ENCODE measurements around the gene BICRAL.
"Not testable (repeated sequence)": the region's sequence is repeated elsewhere in the genome, so short reads cannot be mapped to it uniquely, and the experiment has no call there.

Gene BICRAL

DNA sequence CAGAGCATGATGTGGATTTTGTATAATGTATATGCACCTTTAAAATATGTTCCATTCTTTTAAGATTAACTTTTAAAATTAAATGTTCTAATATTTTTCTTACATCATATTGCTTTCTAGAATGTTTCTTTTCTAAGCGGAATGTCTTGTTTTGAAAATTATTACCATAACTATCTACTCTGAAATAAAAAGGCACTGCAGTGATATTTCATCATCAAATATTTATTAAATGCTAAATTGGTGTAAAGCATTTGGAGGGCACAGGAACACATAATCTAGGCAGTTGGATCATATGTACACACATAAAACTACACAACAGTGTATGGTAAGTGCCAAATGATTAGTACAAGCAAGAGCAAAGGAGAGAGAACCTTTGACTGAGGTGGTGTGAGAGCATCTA, 13.8 kb downstream of the BICRAL start:
- no peak for DNase-seq

DNA sequence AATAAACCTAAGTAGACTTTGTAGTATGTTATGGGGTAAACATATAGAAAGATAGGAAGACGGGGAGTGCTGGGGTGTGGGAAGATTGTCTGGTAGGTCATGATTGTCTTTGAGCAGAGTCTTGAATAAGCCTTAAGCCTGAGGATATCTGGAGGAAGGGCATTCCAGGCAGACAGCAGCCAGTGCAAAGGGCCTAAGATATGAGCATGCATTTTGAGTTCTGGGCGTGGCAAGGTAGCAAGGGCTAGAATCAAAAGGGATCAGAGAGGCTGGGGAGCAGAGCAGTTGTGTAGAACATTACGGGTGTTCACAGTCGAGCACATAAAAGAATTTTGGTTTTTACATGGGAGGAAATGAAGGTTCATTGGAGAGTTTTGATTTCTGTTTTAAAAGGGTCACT, 14.3 kb downstream of the BICRAL start:
- no peak for DNase-seq

DNA sequence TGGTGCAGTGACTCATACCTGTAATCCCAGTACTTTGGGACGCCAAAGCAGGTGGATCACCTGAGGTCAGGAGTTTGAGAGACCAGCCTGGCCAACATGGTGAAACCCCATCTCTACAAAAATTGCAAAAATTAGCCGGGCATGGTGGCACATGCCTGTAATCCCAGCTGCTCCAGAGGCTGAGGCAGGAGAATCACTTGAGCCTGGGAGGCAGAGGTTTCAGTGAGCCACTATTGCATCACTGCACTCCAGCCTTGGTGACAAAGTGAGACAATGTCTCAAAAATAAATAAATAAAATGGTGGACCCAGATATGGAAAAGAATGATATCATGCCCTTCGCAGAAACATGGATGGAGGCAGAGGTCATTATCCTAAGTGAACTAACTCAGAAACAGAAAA, 15.8 kb downstream of the BICRAL start:
- not testable (repeated sequence) for DNase-seq

DNA sequence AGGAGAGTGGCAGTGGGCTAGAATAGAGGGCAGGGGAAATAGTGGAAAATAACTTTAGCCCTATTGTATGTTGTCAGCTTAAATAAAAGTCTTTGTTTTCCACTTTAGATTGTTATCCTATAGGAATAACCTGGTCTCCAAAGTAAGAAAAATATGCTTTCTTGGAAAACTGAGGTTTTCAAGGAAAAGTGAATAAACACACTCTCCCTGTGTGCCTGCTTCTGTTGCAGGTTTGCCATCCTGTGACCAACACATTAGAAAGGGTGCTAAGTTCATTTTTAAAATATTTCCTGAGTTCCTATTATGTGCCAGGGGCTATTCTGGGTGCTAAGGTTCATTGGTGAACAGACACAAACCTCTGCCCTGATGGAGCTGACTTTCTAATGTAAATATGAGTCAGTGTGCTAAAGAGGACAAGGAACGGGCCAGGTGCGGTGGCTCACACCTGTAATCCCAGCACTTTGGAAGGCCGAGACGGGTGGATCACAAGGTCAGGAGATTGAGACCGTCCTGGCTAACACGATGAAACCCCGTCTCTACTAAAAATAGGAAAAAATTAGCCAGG, 23.5 kb downstream of the BICRAL start:
- no peak for DNase-seq

DNA sequence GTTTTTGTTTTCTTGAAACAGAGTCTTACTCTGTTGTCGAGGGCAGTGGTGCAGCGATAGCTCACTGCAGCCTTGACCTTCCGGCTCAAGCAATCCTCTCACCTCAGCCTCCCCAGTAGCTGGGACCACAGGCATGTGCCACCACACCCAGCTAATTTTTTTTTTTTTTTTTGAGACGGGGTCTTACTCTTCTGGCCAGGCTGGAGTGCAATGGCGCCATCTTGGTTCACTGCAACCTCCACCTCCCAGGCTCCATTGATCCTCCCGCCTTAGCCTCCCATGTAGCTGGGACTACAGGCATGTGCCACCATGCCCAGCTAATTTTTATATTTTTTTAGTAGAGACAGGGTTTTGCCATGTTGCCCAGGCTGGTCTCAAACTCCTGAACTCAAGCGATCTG, 24.5 kb downstream of the BICRAL start:
- not testable (repeated sequence) for DNase-seq

DNA sequence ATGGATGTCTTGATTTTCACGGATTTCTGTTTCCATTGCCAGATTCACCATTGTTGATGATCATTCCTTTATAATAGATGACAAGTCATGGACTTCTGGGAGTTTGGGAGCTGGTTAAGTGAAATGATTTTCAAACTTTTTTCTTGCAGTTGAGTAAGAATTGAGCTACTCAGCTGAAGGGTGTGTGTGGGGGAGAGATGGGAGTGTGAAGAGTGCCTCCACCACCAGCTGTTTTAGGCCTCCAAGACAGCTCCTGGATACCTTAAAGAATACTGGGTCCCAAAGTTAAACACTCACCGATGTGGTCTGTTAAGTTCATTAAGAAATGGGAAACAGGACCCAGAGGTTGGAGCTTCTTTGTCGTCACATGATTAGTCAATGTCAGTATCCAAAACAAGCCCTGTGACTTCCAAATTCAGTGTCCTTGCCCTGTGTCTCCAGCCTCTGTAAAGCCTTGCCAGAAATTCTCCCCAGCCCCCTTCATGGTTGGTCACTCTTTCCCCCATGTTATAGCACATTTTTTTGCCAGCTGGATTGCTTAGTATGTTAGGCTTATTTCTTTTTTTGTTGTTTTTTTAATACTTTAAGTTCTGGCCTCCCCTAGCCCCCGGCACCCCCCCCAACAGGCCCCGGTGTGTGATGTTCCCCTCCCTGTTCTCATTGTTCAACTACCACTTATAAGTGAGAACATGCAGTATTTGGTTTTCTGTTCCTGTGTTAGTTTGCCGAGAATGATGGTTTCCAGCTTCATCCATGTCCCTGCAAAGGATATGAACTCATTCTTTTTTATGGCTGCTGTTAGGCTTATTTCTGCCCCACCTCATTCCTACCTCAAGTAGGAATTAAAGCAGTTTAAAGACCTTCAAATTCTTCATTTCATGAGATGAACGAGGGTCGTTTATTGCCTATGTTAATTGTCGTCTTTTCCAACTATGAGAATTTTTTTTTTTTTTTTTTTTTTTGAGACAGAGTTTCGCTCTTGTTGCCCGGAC, 26.9 kb downstream of the BICRAL start:
- DNase-seq = no peak

DNA sequence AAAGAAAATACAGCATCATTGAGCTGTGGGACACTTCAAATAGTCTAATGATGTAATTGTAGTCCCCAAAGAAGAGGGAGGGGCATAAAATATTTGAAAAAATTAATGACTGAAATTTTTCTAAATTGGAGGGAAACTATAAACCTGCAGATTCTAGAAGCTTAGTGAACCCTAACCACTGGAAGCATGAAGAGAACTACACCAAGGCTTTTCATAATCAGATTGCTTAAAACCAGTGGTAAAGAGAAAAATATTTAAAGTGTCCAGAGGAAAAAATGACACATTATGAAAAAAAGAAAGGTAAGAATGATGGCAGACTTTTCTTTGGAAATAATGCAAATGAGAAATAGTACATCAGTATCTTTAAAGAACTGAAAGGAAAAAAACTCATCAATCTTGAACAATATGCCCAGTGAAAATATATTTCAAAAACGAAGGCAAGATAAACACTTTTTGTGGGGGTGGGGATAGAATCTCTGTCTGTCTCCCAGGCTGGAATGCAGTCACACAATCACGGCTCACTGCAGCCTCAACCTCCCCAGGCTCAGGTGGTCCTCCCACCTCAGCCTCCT, 31.3 kb downstream of the BICRAL start:
- no peak for DNase-seq

DNA sequence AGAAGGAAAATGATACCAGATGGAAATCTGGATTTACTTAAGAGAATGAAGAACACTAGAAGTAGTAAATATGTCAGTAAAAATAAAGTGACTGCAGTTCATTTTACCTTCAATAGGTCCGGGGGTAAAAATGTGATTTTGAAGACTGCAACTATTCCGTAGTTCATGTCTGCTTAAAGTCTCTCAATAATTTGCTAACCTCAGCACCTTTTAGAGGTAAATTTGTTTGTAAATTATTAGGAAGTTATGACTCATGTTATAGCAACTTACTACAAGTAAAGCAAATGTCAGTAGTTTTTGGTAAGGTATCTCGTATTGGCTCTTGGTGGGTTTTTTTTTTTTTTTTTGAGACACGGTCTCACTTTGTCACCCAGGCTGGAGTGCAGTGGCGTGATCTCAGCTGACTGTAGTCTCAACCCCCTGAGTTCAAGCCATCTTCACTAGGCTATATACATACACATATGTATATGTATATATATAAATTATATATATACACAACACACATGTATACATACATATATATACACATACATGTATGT, 32.1 kb downstream of the BICRAL start:
- DNase-seq = no peak

DNA sequence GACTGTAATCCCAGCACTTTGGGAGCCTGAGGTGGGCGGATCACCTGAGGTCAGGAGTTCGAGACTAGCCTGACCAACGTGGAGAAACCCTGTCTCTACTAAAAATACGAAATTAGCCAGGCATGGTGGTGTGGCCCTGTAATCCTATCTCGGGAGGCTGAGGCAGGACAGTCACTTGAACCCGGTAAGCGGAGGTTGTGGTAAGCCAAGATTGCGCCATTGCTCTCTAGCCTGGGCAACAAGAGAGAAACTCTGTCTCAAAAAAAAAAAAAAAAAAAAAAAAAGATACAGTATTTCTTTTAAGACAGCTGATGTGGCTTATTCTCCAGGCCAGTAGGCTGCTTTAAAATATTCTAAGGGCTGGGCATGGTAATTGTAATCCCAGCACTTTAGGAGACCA, 33.9 kb downstream of the BICRAL start:
- not testable (repeated sequence) for DNase-seq

DNA sequence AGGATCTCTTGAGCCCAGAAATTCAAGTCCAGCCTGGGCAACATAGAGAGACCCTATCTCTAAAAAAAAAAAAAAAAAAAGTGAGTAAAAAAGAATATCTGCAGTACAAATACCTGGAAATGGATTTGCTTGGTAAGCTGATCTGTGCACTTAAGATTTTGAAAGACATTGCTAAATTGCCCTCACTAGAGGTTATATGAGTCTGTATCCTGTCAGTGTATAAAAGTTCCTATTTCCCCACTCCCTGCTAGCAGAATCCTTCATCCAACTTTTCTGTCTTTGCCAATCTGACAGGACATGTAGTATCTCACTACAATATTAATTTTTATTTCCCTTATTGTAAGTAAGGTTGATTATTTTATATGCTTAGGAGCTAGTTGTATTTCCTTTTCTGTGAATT, 36.1 kb downstream of the BICRAL start:
- DNase-seq = no peak

DNA sequence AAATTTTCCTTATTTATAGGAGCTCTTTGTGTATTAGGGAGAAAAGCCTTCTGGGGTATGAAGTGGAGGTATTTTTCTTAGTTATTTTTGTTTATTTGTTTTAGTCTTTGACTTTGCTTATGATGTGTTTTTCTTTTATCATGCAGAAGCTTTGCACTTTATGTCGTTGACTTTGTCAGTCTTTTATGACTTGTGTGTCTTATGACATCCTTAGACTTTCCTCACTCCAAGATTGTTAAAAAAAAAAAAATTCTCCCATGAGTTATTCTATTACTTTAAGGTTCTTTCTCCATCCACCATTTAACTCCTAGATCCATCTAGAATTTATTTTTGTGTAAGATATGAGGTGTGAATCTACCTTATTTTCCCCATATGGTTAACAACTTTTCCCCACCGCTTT, 36.6 kb downstream of the BICRAL start:
- DNase-seq = no peak

DNA sequence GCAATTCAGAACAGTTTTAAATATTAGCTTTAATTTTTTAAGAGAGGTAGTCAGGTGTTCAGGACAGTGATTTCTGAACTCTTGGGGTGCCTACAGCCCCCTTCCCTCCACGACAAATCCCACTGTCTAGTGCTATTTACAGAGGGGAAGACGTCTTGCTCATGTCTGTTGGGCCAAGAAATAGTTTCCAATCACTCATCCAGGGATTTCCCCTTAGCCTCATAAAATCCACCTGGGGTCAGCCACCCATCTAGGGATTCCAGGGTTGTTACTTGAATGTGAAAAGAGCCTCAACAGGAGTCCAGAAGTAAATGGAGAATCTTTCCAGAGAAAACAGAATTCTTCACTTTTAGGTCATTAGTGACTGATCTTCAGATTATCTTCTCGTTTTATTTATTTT, 37.0 kb downstream of the BICRAL start:
- no peak for DNase-seq

DNA sequence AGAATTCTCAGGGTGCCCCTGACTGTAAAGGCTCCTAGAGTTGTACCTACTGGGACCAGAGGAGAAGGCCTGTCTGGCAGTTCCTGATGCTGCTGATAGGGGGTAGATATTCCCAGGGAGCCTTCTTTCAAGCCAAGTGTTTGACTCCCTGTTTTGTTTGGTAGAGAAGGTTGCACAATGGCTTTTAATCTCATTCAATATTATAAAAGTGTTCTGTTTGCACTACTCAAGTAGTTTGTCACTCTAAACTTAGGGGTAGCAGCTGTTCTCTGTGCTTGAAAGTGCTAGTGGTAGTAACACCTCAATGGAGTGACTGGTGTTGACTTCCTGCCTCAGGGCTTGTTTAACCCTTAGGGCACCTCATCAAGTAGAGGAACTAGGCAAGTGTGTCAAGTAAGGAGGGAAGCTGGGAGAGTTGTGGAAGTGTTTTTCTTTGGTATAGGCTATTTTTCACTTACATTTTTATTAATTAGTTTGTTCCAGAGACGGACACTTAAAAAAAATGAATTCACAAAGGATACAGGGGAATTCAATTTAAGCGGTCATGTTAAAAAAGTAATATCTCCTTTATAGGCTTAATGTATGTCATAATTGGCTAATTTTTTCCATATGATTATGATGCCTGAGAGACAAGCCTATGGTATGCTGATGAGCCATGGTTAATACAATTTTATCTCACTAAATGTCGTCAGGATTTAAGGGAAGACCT, 38.1 kb downstream of the BICRAL start:
- no peak for DNase-seq

DNA sequence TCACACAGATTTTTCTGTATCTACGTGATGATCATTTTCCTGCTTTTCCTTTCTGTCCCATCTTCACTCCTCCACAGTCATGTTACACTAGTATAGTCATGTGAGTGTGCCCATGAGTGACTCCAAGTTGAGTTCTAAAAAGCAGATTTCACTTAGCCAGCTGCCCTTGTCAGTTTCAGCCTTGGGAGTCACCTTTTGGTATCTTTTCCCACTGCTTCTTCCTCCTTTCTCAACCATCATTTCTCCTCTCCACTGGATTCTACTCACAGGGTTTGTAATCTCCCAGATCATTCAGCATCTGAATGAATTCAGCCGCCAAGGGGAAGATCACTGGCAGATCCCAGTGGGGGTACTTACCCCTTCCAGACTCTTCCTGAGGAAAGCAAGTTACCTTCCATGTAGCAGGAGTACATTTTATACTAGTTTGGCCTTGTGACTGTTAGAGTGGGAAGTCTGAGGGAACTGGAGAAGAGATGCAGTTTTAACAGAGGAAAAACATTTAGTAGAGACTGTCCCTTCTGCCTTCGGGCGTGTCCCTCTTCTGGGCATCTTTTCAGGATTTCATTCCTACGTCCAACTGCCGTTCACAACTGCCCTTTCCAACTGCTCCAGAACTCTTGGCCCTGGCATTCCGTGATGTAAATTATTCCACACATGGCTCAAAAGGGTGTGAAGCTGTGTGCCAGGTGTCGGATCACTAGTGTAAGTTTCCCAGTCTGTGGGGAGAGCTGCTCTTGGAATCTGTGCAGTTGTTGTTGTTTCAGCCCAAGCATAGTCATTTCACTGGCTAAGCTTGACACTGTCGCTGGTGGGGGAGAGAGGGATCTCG, 38.9 kb downstream of the BICRAL start:
- DNase-seq = no peak

DNA sequence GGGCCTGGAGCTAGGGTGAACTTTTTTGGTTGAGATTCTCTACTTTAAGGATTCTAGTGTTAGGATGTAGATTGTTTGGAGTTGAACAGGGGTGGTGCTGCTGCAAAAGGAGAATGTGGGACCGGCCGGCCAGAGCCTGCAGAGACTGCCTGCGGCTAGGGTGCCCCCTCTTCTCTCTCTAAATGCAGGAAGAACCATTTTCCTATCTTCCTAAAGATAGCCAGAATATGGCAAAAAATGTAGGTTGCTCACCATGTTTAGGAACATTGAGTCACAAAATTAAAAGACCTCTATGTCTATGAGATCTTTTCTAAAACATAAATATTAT, 39.5 kb downstream of the BICRAL start:
- no peak for DNase-seq

DNA sequence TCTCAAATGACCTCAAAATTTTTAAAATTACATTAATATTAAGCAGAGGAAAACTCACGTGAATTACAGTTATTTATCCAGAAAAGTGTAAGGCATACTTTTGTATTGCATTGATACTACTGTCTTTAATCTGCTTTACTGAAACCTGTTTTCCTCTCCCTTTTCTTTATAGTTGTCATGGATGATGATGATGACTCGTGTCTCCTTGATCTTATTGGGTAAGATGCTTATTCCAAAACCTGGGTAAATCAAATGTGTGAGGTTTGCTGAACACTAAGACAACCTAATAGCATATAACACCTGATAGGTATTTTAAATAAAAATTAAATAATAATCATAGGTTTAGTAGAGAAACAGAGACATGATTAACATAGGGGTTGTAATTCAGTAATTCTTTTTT, 40.0 kb downstream of the BICRAL start:
- DNase-seq = no peak

DNA sequence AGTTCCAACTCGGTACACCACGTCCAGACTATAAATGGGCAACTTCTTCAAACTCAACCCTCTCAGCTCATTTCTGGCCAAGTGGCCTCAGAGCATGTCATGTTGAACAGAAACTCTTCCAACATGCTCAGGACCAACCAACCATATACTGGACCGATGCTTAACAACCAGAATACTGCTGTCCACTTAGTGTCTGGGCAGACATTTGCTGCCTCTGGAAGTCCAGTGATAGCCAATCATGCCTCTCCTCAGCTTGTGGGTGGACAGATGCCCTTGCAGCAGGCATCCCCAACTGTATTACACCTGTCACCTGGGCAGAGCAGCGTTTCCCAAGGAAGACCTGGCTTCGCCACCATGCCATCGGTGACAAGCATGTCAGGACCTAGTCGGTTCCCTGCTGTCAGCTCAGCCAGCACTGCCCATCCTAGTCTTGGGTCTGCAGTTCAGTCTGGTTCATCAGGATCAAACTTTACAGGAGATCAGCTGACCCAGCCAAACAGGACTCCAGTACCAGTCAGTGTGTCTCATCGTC, 47.8 kb downstream of the BICRAL start:
- DNase-seq = no peak

DNA sequence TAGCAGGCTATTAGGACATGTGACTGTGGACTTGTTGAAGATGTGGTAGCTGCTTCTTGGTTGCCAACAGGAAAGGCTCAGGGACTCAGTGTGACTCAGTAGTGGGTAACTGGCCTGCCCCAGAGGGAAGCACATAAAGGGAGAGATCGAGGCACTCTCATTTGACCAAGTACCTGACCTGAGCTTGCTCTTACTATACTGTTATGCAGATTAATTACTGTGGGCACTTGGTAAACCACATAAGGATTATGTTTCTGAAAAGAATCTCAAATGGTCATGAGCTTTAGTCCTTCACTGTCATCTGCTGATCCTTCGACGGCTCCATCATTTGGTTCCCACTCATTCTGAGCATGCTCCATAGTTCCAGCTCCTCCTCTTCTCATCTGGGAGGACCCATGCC, 49.4 kb downstream of the BICRAL start:
- no peak for DNase-seq

DNA sequence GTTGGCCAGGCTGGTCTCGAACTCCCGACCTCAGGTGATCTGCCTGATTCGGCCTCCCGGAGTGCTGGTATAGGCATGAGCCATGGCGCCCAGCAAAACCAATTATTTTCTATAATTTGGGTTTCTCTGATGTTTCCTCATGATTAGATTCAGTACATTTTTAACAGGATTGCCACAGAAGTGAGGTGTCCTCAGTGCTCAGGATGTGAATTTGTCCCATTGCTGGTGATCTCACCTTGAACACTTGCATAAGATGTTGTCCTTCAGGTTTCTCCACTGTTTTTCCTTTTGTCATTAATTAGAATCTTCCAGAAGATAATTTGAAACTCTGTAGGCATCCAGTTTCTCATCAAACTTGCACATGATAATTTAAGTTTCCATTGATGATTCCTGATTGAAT, 52.2 kb downstream of the BICRAL start:
- DNase-seq = no peak

DNA sequence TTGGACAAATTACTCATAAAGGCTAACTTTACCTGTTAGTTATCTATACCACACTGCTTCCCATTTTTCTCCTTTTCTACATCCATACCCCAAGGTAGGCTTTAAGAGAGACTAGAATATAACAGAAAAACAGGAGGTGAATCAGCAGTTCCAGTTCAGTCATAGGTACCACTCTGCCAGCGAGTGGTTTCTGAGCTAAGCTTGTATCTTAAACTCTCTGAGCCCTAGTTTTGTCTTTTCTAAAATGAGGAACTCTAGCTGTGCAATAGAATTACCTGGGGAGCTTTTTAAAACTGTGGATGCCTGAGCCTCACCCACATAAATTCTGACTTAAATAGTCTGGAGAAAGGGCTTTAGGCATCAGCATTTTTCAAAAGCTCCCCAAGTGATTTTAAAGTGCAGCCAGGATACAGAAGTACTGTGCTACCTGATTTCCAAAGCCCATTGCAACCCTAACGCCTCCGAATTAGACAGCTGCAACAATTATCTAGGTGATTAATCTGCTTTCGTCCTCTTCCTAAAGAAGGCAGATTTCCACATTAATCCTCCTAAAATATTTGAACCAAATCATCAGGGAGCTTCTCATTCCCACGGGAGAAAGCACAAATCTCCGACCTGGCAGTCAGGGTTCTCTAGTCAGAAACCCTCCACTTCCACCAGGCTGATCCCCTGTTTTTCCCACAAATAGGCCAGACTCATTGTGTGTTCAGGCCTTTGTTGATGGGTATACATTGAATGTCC, 60.2 kb downstream of the BICRAL start:
- no peak for DNase-seq

DNA sequence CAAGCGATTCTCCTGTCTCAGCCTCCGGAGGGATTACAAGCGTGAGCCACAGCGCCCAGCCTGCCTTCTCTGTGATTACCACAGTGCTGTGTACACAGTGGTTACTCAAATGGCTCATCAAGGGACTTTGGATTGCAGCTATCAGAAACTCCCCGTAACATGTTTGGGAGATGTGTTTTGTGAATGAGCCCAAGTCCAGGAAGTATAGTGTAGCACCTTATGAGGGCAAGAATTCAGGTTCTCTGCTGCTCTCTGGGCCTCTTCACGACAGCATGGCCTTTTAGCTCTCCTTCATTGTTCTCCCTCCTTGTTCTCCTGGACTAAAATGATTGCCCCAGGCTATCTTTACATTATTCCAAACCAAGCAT, 63.5 kb downstream of the BICRAL start:
- DNase-seq = no peak

DNA sequence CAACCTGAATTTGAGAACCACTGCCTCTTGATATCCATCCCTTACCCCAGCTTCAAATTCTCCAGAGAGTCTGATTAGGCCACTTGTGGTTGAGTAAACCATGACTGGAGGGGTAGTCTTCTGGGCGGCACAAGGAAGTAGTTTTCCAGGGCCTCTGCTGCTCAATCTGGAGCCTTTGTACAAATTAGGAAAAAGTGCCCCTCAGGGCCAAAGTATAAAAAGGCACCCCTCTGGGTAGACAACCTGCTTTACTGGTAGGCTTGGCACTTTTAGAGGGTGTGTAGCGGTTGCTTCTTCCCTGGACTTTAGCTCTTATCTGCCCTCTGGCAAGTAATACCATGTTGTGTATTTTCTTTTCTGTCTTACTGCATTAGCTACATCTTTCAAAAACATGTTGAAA, 64.7 kb downstream of the BICRAL start:
- DNase-seq = no peak

All from activated naive CD4-positive, alpha-beta T cell treated with anti-CD3 and anti-CD28 coated beads, Interleukin-2, amount 50 U/mL, for 16 hours (primary cell).